HG02852 (cell line): ENCODE measurements around the gene OXER1.
A peak's percentile ranks its signal among the peaks of the same experiment; 100 is the strongest.

Source experiments
- ATAC-seq: cut with Tn5 transposase; IDR thresholded peaks from one replicate; pipeline ENCODE4 v1.9.1; 2021; ENCODE audit warnings: mild to moderate bottlenecking, moderate library complexity; ENCODE audit not compliant: unreplicated experiment

Gene OXER1

GRCh38 chr2:42794271-42795046 is 30.5 kb upstream of the OXER1 start:
- no peak for ATAC-seq

- ATAC-seq: peak; percentile 7
These were observed 29.7 kb upstream of the OXER1 start for GRCh38 chr2:42793334-42794270.

GRCh38 chr2:42792583-42793333 is 28.8 kb upstream of the OXER1 start, which contains the start of gene HAAO:
Gene HAAO (minus strand): TSS chr2:42792583. CDS start chr2:42792536, 47 bp downstream.
- ATAC-seq: peak; percentile 28

- ATAC-seq: peak; percentile 26
These were observed 28.2 kb upstream of the OXER1 start for GRCh38 chr2:42792087-42792582.

- ATAC-seq: no peak
These were observed 27.7 kb upstream of the OXER1 start for GRCh38 chr2:42791606-42792005.

- no peak for ATAC-seq
These were observed 25.8 kb upstream of the OXER1 start for GRCh38 chr2:42789751-42790150.

- ATAC-seq: no peak
These were observed 24.9 kb upstream of the OXER1 start for GRCh38 chr2:42788882-42789281.

DNA sequence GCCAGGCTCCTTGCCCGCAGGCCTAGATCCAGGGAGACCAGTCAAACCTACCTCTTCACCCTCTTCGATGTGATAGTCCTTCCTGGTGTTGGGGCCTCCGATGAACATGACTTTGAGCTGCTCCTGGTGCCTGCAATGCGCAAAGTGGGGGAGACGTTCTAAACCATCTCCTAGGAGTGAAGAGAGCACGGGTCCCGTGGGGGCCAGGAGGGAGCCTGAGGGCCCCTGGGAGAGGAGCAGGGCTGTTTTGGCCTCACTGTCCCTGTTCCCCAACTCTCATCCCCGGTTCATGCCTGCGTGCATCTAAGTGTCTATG is 24.5 kb upstream of the OXER1 start:
- no peak for ATAC-seq

- ATAC-seq: no peak
These were observed 24.0 kb upstream of the OXER1 start for GRCh38 chr2:42787788-42788477.

DNA sequence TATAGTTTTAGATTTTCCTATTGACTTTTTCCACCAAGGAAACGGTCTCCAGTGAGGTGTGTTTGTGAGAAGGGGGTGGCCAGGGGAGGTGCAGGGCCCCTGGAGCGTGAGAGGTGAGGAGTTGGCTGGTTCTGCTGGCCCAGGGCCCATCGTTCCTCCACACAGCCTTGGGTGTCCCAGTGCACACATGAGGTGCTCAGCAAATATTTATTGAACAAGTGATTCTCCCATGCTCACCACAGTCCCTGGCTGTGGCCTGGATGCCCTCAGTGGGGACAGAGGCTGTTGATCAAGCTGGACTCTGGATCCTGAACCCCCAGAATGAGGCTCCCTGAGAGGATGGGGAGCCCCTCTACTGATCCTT is 23.5 kb upstream of the OXER1 start:
- no peak for ATAC-seq

DNA sequence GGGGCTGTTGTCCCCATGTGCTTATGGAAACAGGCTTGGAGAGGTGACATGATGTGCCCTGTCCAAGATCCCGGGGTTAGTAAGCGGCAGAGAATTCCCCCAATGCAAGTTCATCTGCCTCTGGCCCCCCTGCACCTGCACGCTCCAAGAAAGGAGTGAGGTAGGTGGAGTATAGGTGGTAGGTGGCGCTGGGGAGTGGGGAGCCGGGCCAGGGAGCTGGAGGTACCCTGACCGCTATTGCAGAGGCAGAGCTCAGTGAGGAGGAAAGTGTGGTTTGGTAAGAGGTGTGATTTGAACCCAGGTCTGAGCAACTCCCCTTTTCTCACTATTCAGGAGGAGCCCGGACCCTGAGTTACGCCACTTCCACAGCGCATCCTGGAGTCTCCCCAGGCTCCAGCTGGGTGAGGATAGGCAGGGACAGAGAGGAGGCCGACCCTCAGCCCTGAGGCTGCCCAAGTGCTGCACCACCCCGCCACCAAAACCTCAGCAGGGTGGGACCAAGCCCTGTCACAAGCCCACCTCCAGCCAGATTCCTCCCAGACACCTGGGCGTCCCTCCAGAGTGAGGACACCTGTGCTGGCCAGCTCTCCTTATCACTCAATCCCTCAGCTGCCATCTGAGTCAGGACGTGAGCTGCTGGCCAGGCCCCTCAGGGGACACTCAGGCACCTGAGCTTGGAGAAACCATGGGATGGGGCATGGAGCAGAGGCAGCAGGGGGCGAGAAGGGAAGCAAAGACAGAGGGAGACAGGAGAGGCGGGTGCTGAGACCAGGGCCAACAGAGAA is 22.8 kb upstream of the OXER1 start:
- no peak for ATAC-seq

DNA sequence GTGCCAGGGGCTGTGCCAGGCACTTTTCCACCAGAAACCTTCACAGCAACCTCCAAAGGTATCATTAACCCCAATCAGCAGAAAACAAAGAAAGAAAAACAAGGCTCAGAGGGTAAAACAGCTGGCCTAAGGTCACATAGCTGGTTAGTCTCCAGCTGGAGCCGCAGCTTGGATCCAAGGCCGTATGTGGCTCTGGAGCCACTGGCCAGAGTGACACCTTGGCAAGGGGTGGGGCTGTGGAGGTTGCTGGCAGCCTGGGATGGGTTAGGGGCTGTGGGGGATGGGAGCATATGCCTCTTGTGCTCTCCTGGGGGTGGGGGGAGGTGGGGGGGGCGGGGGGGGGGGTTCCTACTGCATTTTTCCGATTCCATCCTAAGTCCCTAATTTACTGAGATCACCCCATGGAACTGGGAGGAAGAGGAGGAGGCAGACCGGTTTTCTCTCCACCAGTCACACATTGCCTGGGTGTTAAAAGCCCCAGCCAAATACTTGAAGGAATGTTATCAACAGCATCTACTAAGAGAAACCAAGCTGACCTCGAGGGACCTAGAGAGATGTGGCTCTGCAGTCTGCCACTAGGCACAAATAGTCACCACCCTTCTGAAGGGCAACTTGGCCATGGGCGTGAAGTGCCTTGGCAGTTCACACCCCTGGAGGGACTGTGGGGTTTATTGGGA is 20.4 kb upstream of the OXER1 start:
- ATAC-seq: no peak

GRCh38 chr2:42783511-42783910 is 19.6 kb upstream of the OXER1 start:
- no peak for ATAC-seq

DNA sequence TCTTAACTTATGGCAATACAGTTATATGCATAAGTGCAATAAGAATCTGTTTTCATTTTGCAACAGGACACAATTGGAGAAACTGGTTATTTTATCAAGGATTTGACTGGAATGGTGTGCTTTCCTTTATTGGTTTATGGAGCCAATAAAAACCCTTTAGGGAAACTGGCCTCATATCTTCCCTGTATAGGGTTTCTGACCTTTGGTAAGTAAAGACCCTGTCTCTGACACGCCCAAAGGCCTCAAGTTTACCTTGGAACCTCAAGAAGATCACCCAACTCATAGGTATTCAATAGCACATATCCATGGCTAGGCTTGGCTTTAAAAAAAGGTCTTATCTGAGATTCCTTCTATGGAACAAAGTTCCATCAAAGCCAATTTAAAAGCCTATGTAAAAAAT is 17.2 kb upstream of the OXER1 start:
- no peak for ATAC-seq

- ATAC-seq: no peak
These were observed 14.2 kb upstream of the OXER1 start for GRCh38 chr2:42777883-42778805.

DNA sequence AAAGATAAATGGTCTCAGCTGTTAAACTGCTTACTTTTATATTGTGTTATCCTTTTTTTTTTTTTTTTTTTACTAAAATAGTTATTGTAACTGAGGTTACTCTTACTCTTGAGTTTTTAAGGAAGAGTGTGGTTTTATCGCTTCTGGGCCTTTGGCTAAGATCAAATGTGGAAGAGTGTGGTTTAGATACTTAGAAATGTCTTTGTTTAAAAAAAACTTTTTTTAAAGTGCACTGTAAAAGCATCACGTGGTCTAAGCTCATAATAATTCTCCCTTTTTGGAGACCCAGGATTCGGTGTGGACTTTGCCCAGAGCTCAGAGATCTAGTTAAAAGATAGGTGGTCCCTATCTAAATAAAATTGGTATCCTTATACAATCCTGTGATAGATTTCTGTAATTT is 11.9 kb upstream of the OXER1 start:
- no peak for ATAC-seq

DNA sequence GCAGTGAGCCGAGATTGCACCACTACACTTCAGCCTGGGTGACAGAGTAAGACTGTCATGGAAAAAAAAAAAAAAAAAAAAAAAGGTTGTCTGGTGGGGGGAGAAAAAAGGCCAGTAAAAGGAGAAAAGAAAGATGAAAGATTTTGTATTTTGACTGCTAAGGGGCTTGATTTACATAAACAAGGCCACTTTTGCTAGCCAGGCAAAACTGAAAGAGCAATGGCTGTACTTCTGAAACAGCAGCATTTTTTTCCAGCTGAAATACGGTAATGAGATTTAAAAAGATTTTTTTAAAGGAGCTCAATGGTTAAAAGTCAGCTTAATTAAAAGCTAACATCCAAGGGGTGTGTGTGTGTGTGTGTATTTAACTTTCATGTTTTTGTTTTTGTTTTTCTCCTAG is 11.3 kb upstream of the OXER1 start:
- ATAC-seq: no peak

GRCh38 chr2:42771546-42772153 is 7.7 kb upstream of the OXER1 start:
- ATAC-seq: no peak
